CD4-positive, alpha-beta T cell treated with Interleukin-4 for 1 hour (primary cell): ENCODE data around the gene GPX4.
A peak's percentile ranks its signal among the peaks of the same experiment; 100 is the strongest.

Experiments used
- DNase-seq, 2 donors: peaks; one replicate each; pipeline ENCODE4 v3.0.0-alpha.2; 2020 to 2022

The GPX4 gene

DNA sequence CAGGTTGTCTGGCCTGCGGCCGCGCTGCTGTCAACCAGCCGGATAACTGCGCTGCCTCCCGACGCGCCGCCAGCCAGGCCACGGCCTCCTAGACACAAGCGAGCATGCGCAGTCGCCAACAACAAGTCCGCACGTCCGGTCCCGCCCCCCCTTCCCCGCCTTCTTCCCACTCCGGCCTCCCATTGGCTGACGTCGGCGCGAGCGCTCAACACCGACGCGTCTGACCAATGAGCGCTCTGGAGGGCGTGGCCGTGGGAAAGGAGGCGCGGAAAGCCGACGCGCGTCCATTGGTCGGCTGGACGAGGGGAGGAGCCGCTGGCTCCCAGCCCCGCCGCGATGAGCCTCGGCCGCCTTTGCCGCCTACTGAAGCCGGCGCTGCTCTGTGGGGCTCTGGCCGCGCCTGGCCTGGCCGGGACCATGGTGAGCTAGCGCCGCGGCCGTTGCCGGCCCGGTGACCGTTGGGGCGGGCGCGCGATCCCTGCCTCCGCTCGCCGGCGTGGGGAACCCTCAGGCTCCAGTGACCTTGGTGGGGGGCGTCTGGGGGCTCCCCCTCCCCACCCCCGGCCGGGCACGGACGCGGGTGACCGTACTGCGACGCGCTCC lies at the start of gene GPX4:
TSS of gene GPX4 (plus strand) at position 287 of the 603 bp plus-strand sequence. CDS start at position 337, 50 bp downstream.
- peak; percentile 98 to 99 for DNase-seq

DNA sequence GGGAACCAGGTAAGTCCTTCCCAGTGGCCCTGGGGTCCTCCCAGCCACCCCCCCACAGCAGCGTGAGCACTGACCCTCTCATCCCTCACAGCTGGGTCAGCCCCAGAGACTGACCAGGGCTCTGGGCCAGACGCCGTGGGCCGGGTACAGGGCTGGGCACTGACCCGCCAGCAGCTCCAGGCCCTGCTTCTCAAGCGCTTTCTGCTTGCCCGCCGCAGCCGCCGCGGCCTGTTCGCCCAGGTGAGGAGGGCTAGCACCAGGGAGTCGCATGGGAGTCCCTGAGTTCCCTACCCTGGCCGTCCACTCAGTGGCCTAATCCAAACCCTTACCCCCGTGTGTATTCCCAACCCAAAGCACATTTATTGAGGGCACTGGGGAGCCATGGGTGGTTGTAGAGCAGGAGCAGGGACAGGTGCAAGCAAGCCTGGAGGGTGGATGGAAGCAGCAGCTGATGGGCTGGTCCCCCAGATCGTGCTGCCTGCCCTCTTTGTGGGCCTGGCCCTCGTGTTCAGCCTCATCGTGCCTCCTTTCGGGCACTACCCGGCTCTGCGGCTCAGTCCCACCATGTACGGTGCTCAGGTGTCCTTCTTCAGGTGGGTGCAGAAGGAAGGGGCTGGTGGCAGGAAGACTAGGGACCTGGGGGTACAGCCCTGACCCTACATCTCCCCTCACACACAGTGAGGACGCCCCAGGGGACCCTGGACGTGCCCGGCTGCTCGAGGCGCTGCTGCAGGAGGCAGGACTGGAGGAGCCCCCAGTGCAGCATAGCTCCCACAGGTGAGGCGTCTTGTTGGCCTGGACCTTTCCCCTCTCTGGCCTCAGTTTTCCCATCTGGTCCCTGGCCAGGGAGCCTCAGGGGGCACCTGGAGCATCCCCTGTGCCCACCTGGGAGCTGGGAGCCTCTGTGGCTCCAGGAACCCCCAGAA lies 49.4 kb upstream of the GPX4 start:
- DNase-seq, result no peak

DNA sequence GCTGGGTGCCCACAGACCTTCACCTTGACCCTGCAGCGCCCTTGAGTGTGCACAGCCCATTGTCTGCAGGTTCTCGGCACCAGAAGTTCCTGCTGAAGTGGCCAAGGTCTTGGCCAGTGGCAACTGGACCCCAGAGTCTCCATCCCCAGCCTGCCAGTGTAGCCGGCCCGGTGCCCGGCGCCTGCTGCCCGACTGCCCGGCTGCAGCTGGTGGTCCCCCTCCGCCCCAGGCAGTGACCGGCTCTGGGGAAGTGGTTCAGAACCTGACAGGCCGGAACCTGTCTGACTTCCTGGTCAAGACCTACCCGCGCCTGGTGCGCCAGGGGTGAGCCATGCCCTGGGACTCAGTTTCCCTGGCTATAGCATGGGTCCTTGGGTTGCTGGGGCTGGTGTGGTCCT lies 48.8 kb upstream of the GPX4 start:
- no peak for DNase-seq

DNA sequence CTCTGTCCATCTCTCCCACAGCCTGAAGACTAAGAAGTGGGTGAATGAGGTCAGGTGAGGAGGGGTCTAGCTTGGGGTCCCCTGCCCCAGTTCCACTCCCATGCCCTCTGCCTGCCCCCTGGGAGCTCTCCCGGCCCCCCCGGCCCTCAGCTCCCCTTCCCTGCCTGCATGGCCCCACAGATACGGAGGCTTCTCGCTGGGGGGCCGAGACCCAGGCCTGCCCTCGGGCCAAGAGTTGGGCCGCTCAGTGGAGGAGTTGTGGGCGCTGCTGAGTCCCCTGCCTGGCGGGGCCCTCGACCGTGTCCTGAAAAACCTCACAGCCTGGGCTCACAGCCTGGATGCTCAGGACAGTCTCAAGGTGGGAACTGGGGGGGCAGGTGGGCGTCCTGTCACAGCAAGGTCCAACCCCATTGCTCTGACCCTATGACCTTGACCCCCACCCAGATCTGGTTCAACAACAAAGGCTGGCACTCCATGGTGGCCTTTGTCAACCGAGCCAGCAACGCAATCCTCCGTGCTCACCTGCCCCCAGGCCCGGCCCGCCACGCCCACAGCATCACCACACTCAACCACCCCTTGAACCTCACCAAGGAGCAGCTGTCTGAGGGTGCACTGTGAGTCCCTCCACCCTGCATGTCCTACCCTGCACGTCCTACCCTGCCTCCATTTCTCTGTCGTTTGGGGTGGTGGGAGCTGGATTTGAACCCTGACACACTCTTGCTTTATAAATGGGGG lies 47.7 kb upstream of the GPX4 start:
- no peak for DNase-seq

GRCh38 chr19:1057176-1057855 lies 46.5 kb upstream of the GPX4 start:
- DNase-seq, result peak; percentile 71 to 75

- no peak for DNase-seq
These were observed 45.7 kb upstream of the GPX4 start for GRCh38 chr19:1058112-1058511.

- DNase-seq, result no peak
These were observed 43.1 kb upstream of the GPX4 start for GRCh38 chr19:1060689-1061088.

DNA sequence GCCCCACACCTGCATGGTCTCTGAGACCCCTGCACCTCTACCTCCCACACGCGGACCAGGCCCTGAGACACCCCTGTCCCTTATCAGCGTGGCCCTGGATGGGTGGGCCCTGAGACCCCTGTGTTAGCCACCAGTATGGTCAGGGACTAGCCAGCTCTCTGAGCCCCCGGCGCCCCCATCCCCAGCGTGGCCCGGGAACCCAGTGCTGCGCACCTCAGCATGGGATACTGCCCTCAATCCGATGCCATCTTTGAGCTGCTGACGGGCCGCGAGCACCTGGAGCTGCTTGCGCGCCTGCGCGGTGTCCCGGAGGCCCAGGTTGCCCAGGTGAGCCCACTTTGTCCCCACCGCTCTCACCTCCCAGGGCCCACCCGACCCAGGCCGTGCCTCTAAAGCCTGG lies 41.8 kb upstream of the GPX4 start:
- DNase-seq, result no peak

GRCh38 chr19:1062387-1063029 lies 41.3 kb upstream of the GPX4 start:
- DNase-seq, result no peak

DNA sequence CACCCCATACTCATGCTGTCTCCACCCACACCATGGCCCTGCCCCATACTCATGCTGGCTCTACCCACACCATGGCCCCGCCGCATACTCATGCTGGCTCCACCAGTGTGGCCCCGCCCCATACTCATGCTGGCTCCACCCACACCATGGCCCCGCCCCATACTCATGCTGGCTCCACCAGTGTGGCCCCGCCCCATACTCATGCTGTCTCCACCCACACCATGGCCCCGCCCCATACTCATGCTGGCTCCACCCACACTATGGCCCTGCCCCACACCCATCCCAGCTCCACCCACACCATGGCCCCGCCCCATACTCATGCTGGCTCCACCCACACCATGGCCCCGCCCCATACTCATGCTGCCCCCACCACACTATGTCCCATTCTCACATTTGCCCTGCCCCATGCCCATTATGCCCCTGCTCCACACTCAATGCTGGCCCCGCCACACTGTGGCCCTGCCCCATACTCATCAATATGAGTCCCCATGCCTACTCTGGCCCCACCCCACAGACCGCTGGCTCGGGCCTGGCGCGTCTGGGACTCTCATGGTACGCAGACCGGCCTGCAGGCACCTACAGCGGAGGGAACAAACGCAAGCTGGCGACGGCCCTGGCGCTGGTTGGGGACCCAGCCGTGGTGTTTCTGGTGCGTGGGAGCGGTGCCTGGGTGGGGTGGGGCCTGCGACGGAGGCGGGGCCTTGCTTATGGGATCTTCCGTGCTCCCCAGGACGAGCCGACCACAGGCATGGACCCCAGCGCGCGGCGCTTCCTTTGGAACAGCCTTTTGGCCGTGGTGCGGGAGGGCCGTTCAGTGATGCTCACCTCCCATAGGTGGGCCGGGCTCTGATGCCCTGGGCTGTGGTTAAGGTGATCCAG lies 40.5 kb upstream of the GPX4 start:
- DNase-seq, result peak; percentile 78 to 84

GRCh38 chr19:1063909-1064660 lies 39.7 kb upstream of the GPX4 start:
- no peak for DNase-seq

DNA sequence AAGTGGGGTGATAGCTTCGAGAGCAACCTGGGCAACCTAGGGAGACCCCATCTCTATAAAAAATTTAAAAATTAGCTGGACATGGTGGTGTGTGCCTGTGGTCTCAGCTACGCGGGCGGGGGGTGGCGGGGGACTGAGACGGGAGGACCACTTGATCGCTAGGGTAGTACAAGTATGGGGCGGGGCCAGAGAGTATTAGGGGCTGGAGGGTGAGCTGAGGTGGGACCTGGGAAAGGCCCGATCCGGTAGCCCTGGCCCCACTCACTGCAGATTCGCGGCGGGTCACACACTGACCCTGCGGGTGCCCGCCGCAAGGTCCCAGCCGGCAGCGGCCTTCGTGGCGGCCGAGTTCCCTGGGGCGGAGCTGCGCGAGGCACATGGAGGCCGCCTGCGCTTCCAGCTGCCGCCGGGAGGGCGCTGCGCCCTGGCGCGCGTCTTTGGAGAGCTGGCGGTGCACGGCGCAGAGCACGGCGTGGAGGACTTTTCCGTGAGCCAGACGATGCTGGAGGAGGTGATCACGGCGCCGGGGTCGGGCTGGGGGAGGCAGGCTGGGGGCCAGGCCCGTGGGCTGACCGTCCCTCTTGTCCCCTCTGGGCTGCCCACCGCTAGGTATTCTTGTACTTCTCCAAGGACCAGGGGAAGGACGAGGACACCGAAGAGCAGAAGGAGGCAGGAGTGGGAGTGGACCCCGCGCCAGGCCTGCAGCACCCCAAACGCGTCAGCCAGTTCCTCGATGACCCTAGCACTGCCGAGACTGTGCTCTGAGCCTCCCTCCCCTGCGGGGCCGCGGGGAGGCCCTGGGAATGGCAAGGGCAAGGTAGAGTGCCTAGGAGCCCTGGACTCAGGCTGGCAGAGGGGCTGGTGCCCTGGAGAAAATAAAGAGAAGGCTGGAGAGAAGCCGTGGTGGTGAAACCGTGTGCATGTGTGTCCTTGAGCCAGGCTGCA lies 38.9 kb upstream of the GPX4 start:
- peak; percentile 71 to 76 for DNase-seq

DNA sequence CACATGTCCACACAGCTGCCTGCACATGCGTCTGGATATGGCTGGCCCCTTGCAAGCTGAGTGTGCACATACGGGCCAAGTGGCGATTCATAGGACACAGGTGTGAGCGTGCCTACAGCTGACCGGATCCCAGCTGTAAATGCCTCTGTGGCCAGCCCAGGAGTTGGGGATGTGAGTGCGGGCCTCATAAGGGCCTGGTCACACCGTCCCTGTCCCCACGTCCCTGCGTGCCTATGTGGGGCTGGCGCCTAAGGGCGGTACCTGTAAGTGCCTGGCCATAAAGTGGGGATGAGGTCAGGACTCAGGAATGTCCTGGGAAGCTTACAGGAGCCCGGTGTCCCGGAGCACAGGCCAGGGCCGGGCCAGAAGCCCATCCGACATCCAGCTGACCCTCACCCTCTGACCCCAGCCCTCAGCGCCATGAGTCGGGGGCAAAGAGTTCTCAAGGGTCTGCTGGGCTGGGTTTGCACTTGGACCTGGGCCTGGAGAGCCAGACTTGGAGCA lies 38.1 kb upstream of the GPX4 start:
- no peak for DNase-seq

GRCh38 chr19:1066251-1066747 lies 37.5 kb upstream of the GPX4 start:
- no peak for DNase-seq

- DNase-seq, result peak; percentile 85 to 88
These were observed 37.0 kb upstream of the GPX4 start, which contains the start of gene ARHGAP45 for GRCh38 chr19:1066748-1067340. Gene ARHGAP45 (plus strand): TSS chr19:1067167. CDS start chr19:1067406, 239 bp downstream.

DNA sequence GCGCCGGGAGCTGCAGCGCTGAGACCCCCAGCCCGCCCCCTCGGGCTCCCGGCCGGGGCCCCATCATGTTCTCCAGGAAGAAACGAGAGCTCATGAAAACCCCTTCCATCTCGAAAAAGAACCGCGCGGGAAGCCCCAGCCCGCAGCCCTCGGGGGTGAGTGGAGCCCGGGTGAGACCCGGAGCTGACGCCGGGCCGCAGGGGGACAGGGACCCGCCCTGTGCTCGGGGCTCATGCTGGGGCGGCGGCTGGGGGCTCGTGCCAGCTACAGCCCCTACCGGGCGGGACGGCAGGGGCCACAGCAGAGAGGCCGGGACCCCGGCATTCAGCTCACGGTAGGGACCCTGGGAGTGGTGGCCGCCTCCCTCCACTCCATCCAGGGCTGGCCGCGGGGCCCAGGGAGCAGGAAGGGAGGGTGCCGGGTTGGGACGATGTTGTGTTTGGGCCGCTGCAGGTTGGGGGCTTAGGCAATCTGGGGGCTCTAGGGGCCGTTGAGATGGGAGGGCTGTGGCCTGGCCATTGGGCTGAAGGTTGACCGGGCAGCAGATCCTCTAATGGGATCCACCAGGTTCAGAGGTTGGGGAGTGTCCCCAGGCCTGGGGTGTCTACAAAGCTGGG lies 36.3 kb upstream of the GPX4 start:
- no peak for DNase-seq

DNA sequence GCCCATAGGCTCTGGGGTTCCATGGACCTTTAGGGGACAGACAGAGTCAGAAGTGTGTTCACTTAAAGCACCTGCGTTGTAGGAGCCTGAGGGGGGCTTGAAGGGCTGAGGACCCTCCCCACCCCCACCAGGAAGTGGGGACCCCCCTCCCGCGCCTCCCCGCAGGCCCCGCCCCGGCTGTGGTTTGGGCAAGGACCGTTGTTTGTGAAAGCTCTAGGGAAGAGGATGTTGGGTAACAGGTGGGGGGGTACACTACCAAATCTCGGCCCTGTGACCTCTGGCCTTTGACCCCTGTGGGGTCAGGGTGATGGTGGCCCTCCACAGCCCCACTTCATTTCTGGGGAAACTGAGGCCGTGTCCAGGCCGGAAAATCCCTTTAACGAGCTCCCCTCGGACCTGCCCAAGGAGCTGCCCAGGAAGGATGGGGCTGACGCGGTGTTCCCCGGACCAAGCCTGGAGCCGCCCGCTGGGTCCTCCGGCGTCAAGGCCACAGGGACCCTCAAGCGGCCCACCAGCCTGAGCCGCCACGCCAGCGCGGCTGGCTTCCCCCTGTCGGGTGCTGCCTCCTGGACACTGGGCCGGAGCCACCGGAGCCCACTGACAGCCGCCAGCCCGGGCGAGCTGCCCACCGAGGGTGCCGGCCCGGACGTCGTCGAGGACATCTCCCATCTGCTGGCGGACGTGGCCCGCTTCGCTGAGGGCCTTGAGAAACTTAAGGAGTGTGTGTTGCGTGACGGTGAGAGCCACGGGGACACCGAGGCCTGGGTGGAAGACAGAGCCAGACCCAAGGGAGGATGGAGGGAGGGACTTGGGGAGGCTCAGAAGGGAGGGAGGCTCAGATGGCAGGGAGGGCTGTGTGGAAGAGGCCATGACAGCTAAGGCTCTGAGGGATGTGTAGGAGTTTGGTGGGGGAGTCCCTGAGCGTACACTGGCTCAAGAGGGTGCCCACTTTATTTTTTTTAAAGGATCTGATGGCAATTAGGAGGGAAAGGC lies 35.5 kb upstream of the GPX4 start:
- DNase-seq, result peak; percentile 77 to 83
